ENCODE results near the gene RGPD5. TPM values are rescaled to one million over a fixed set of nuclear protein-coding genes. Genes with fewer than 3 reads are reported as not detected.
"Not testable (repeated sequence)": the region's sequence is repeated elsewhere in the genome, so short reads cannot be mapped to it uniquely, and the experiment has no call there.

The RGPD5 gene
- 1 to 10 TPM in 2 of 3 donors, under 1 TPM in 1; 0.84 to 4.2 (median 1.5) TPM for polyA plus RNA-seq

- H3K36me3 Mint-ChIP-seq; H3K4me3 Mint-ChIP-seq; H3K27ac Mint-ChIP-seq; H3K27me3 Mint-ChIP-seq (ENCODE audit: low read depth in 3 of 3); H3K9me3 Mint-ChIP-seq; DNase-seq; H3K4me1 Mint-ChIP-seq: not testable (repeated sequence)
Measured at GRCh38 chr2:109794074-109794737, at the start of gene RGPD5. RGPD5 (plus strand) TSS chr2:109794305; CDS start chr2:109794466, 161 bp downstream.

- DNase-seq; H3K9me3 Mint-ChIP-seq; H3K27ac Mint-ChIP-seq; H3K4me3 Mint-ChIP-seq; H3K36me3 Mint-ChIP-seq; H3K4me1 Mint-ChIP-seq; H3K27me3 Mint-ChIP-seq (ENCODE audit: low read depth in 3 of 3): not testable (repeated sequence)
Measured at GRCh38 chr2:109751572-109751971, 42.5 kb upstream of the RGPD5 start.

DNA sequence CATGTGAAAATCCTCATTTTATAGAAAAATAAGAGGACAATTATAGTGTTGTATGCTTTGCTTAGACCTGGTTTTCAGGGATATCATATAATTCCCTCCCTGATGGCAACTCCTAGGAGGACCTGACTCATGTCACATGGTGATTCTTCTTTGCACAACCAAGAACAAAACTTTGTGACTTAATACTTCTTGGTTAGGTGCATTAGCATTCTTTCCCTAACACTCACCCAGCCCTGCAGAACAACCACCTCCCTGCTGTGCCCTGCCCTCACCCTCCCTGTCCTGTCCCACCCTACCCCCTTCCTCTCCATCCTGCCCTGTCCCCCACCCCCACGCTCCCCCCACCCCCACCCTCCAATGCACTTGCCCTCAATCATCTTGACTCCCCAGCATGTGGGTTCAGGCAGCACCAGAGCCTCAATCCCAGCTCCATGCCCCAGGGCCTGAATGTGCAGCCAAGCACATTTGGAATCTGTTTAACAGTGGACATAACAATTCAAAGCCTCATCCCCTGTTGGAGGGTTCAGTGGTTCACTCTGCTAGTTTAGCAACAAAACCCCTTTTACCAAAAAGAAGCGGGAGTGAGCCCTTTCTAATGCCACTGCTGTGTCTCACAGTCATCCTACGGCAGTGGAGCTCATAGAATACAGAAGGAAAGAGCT is 36.8 kb upstream of the RGPD5 start:
- H3K27ac Mint-ChIP-seq = not testable (repeated sequence)

GRCh38 chr2:109760265-109761042 is 33.7 kb upstream of the RGPD5 start:
- H3K9me3 Mint-ChIP-seq; H3K27ac Mint-ChIP-seq; DNase-seq; H3K27me3 Mint-ChIP-seq (ENCODE audit: low read depth in 3 of 3); H3K36me3 Mint-ChIP-seq; H3K4me3 Mint-ChIP-seq; H3K4me1 Mint-ChIP-seq: not testable (repeated sequence)

More for the DNA sequence above, 36.8 kb upstream of the RGPD5 start:
- not testable (repeated sequence) for DNase-seq; H3K36me3 Mint-ChIP-seq; H3K4me3 Mint-ChIP-seq; H3K4me1 Mint-ChIP-seq; H3K9me3 Mint-ChIP-seq; H3K27me3 Mint-ChIP-seq (ENCODE audit: low read depth in 3 of 3)

- not testable (repeated sequence) for DNase-seq; H3K4me3 Mint-ChIP-seq; H3K9me3 Mint-ChIP-seq; H3K36me3 Mint-ChIP-seq; H3K27ac Mint-ChIP-seq; H3K27me3 Mint-ChIP-seq (ENCODE audit: low read depth in 3 of 3); H3K4me1 Mint-ChIP-seq
Measured at GRCh38 chr2:109761043-109761454, 33.1 kb upstream of the RGPD5 start.

DNA sequence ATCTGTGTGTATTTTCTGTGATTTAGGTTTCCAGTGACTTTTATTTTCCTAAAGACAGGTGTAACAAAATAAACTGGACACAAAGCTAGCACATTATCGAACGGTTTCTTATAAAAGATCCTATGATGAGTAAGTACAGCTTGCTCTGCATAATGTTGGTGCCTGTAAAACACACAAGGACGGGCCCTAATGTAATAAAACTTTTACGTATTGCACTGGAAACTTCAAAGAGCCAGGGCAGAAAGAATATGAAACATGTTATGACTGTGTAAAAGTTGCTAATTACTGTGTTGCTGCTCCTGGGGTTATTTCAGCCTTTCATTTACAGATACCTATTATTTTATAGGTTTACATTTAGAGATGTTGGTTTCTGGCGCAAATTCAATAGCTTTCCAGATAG is 32.1 kb upstream of the RGPD5 start:
- not testable (repeated sequence) for H3K4me1 Mint-ChIP-seq; H3K9me3 Mint-ChIP-seq; H3K4me3 Mint-ChIP-seq; DNase-seq; H3K27ac Mint-ChIP-seq; H3K36me3 Mint-ChIP-seq; H3K27me3 Mint-ChIP-seq (ENCODE audit: low read depth in 3 of 3)

- DNase-seq; H3K4me1 Mint-ChIP-seq; H3K27me3 Mint-ChIP-seq (ENCODE audit: low read depth in 3 of 3): not testable (repeated sequence)
Measured at GRCh38 chr2:109766074-109766473, 28.0 kb upstream of the RGPD5 start.

DNA sequence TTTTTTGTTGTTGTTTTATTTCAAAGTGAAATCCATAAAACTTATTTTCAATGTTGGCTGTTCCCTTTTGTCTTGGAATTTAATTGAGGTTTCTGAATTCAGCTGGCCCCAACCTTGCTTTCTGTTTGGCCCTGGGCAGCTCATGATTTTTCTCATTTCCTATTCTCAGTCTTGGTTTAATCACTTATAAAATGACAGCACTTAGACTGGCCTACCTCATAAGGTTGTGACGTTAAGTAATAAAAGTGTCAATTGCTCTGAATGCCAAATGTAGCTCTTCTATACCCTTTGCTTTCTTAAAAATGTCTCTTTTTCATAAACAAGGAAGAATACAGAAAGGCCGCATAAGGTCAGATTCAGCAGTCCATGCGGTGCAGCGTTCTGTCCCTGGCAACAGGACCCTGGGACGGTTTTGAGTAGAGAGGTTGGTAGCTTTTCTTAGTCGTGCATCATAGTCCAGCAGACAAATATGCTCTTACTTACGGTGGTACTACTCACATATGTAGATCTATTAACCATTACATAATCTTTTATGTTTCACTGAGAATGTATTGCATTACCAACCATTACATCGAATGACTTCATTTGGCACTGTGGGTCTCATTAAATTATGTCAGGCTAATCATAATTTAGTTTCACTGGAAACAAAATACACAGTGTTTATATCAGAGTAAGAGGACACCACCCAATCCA is 27.1 kb upstream of the RGPD5 start:
- DNase-seq; H3K4me1 Mint-ChIP-seq; H3K27me3 Mint-ChIP-seq (ENCODE audit: low read depth in 3 of 3); H3K36me3 Mint-ChIP-seq; H3K9me3 Mint-ChIP-seq; H3K27ac Mint-ChIP-seq; H3K4me3 Mint-ChIP-seq: not testable (repeated sequence)

More at GRCh38 chr2:109766074-109766473, 28.0 kb upstream of the RGPD5 start:
- not testable (repeated sequence) for H3K27ac Mint-ChIP-seq, H3K9me3 Mint-ChIP-seq, H3K4me3 Mint-ChIP-seq, H3K36me3 Mint-ChIP-seq

DNA sequence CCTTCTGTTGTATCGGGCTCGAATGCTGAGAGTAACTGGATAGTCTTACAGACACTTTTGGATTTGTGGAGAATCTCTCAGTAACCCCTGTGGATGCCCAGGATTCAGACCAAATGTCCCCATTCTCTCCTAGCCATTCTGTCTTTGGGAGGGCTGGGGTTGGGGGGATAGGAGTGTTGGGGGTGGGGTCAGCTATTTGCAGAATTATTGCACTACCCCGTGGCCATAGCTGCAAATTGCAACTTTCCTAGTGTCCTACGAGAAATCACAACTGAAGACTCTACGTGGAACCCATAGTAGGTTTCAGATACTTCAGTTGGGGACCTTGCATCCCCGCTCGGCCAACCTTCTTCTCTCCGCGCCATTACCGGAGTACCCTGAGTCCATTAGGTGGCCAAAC is 25.2 kb upstream of the RGPD5 start:
- DNase-seq; H3K4me3 Mint-ChIP-seq; H3K4me1 Mint-ChIP-seq; H3K9me3 Mint-ChIP-seq; H3K27ac Mint-ChIP-seq; H3K27me3 Mint-ChIP-seq (ENCODE audit: low read depth in 3 of 3); H3K36me3 Mint-ChIP-seq: not testable (repeated sequence)

GRCh38 chr2:109779118-109779517 is 15.0 kb upstream of the RGPD5 start:
- H3K4me3 Mint-ChIP-seq; H3K27me3 Mint-ChIP-seq (ENCODE audit: low read depth in 3 of 3); H3K36me3 Mint-ChIP-seq; H3K9me3 Mint-ChIP-seq; H3K27ac Mint-ChIP-seq; H3K4me1 Mint-ChIP-seq; DNase-seq: not testable (repeated sequence)

DNA sequence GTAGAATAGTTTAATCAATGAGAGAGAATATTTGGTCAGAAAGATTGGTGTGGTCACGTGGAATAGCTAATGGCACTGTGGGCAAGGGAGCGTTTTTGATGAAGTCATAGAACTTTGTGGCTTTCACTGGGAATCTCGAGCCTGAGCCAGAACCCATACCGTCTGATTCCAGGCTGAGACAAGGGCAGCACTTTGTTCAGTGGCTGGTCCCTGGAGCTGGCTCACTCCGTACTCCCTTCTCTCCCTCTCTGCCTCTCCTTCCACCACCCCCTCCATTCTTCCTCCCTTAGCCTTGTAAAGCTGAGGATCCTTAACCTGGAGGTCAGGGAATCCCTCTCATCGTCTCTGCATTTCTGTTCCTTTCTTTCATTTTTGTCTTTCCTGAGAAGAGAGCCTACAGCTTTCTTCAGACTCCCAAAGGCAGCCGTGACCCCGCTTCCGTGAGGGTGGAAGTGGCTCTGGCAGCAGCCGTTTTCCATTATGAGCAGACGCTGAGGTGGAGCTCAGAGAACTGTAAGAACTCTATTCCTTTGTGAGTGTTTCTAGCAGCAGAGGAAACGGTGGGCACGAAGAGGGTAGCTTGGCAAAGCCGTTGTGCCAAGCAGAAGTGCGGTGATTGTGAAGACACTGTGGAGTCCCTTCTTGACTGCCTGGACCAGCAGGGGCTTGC is 12.8 kb upstream of the RGPD5 start:
- H3K4me1 Mint-ChIP-seq; H3K27ac Mint-ChIP-seq; DNase-seq; H3K36me3 Mint-ChIP-seq; H3K9me3 Mint-ChIP-seq; H3K27me3 Mint-ChIP-seq (ENCODE audit: low read depth in 3 of 3); H3K4me3 Mint-ChIP-seq: not testable (repeated sequence)

DNA sequence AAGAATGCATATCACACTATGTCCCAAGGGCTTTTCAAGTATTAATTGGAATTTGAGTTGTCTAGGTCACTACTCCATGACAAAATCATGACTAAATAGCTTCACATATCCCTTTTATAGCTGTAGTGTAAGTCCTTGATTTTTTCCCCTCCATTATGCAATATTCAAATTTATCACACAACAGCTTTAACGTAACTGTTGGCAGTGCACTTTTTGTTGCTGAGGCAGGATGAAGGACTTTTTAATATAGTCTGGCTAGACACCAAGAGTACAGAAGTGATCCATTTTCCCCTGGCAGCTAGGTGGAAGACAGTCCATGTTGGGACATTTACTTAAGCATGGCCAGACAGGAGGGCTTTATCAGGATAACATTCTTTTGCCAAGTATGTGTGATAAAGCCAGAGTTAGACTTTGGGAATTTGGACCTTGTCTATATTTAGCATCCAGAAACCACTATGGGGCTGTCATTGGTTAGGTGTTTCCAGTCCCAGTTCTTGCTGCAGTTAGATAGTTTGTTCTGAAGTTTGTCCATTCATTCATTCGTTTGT is 11.6 kb upstream of the RGPD5 start:
- H3K4me1 Mint-ChIP-seq; H3K27me3 Mint-ChIP-seq (ENCODE audit: low read depth in 3 of 3); H3K9me3 Mint-ChIP-seq; H3K27ac Mint-ChIP-seq; H3K36me3 Mint-ChIP-seq; H3K4me3 Mint-ChIP-seq; DNase-seq: not testable (repeated sequence)

GRCh38 chr2:109791530-109792279 is 2.4 kb upstream of the RGPD5 start:
- H3K36me3 Mint-ChIP-seq; H3K4me3 Mint-ChIP-seq; H3K9me3 Mint-ChIP-seq; H3K4me1 Mint-ChIP-seq; H3K27ac Mint-ChIP-seq; H3K27me3 Mint-ChIP-seq (ENCODE audit: low read depth in 3 of 3); DNase-seq: not testable (repeated sequence)
